Osteocyte (in vitro differentiated cells): ENCODE results near the gene LPAR5. TPM values are rescaled to one million over a fixed set of nuclear protein-coding genes. Genes with fewer than 3 reads are reported as not detected.
A peak's percentile ranks its signal among the peaks of the same experiment; 100 is the strongest.

Experiments used
- DNase-seq: peaks from one replicate; pipeline ENCODE4 v3.0.0; 2021; ENCODE audit warnings: mixed read lengths; ENCODE audit not compliant: unreplicated experiment; ENCODE audit errors: extremely low spot score
- H3K27ac Mint-ChIP-seq: one replicate; pipeline ENCODE4 v1.8.0; 2021; ENCODE audit warnings: mild to moderate bottlenecking, mixed read lengths; ENCODE audit not compliant: unreplicated experiment
- H3K27me3 Mint-ChIP-seq: one replicate; pipeline ENCODE4 v1.8.0; 2021; ENCODE audit warnings: mixed read lengths; ENCODE audit not compliant: unreplicated experiment
- H3K36me3 Mint-ChIP-seq: one replicate; pipeline ENCODE4 v1.8.0; 2021; ENCODE audit warnings: mixed read lengths; ENCODE audit not compliant: unreplicated experiment
- H3K4me1 Mint-ChIP-seq: one replicate; pipeline ENCODE4 v1.8.0; 2021; ENCODE audit warnings: mixed read lengths; ENCODE audit not compliant: unreplicated experiment
- H3K4me3 Mint-ChIP-seq: one replicate; pipeline ENCODE4 v1.8.0; 2021; ENCODE audit warnings: mild to moderate bottlenecking, moderate library complexity, mixed read lengths; ENCODE audit not compliant: unreplicated experiment
- H3K9me3 Mint-ChIP-seq: one replicate; pipeline ENCODE4 v1.8.0; 2021; ENCODE audit warnings: mixed read lengths; ENCODE audit not compliant: unreplicated experiment
- total RNA-seq: library from RNA; stranded (reverse); gene quantifications from 2 replicates; pipeline ENCODE4 v1.2.1, GENCODE V29; 2021
- TF ChIP-seq, protein P1 (sequence below): fragments of 200-600 bp; sonication (generic); IDR thresholded peaks from 2 replicates; pipeline ENCODE4 v1.5.0; 2021; ENCODE audit warnings: antibody characterized with exemption, mild to moderate bottlenecking, moderate library complexity

LPAR5 gene
- total RNA-seq, 1 donor from 2014 or later = 0.32 TPM

DNA sequence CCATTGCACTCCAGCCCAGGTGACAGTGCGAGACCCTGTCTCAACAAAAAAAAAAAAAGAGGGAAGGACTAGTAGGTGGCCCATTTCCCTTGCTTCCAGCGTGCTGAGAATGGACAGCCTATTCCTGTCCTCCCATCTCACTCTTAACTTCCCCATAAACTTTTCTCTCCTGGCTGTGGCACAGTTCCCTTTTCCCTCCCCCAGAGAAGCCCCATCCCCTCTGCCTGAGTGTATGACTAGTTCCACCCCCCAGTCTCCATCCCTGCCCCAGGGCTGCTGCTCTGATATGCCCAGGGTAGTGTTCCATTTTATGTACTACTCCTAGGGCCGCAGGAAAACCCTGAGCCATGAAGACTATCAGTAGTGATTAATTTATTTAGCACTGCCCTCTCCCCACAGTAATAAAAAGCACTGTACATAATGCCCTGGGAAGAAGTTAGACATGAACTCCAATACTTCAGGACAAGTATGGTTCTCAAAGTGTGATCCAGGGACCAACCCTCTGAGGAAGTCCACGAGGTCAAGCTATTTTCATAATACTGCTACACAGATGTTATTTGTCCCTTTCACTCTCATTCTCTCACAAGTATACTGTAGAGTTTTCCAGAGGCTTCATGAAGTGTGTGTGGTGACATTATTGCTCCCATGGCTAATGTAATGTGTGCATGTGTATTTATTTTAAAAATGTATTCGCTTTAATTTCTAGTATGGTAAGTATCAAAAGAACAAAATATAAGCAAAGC, 17.1 kb downstream of the LPAR5 start:
- Mint-ChIP-seq H3K27me3 (no peaks in the 10 kb centered on the region), H3K9me3 (no peaks in the 10 kb centered on the region), H3K36me3 (no peaks in the 10 kb centered on the region), H3K4me1 (peaks cover 11% of the 10 kb centered on the region), H3K4me3 (no peak overlapping the region), H3K27ac (no peak overlapping the region)
- no peak for DNase-seq
- TF ChIP-seq, protein P1, sequence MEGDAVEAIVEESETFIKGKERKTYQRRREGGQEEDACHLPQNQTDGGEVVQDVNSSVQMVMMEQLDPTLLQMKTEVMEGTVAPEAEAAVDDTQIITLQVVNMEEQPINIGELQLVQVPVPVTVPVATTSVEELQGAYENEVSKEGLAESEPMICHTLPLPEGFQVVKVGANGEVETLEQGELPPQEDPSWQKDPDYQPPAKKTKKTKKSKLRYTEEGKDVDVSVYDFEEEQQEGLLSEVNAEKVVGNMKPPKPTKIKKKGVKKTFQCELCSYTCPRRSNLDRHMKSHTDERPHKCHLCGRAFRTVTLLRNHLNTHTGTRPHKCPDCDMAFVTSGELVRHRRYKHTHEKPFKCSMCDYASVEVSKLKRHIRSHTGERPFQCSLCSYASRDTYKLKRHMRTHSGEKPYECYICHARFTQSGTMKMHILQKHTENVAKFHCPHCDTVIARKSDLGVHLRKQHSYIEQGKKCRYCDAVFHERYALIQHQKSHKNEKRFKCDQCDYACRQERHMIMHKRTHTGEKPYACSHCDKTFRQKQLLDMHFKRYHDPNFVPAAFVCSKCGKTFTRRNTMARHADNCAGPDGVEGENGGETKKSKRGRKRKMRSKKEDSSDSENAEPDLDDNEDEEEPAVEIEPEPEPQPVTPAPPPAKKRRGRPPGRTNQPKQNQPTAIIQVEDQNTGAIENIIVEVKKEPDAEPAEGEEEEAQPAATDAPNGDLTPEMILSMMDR = no peak

DNA sequence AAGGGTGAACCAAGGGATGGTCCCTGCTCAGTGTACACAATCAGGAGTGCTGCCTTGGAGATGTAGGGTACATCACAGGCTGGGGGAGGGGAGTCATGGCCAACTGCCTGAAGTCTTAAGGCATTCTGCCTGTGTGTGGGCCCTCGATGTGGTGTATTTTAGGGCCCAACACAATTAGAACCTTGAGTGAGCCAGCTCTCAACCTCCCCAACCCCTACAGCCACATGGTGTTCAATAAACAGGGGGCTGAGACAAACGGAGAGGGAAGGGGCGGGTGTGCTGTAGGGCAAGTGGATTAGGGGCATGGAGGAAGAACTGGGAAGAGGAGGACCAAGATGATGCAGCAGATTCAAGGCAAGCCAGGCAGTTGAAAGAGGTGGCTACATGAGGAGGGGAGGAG, 20.0 kb downstream of the LPAR5 start:
- TF ChIP-seq, protein P1 = no peak
- DNase-seq = no peak
- Mint-ChIP-seq H3K27me3 (no peaks in the 10 kb centered on the region), H3K36me3 (no peaks in the 10 kb centered on the region), H3K9me3 (no peaks in the 10 kb centered on the region), H3K27ac (peak overlapping the region; percentile 95), H3K4me1 (peaks cover 36% of the 10 kb centered on the region), H3K4me3 (no peak overlapping the region)

- Mint-ChIP-seq H3K9me3 (no peaks in the 10 kb centered on the region), H3K4me1 (peaks cover 36% of the 10 kb centered on the region), H3K4me3 (no peak overlapping the region), H3K36me3 (no peaks in the 10 kb centered on the region), H3K27me3 (no peaks in the 10 kb centered on the region), H3K27ac (peak overlapping the region; percentile 95)
- TF ChIP-seq, protein P1 = no peak
- DNase-seq = no peak
Observed at GRCh38 chr12:6614513-6615172, 21.1 kb downstream of the LPAR5 start.

GRCh38 chr12:6613776-6614512, 21.8 kb downstream of the LPAR5 start:
- H3K27me3 Mint-ChIP-seq = no peaks in the 10 kb centered on the region
- no peaks in the 10 kb centered on the region for H3K9me3 Mint-ChIP-seq
- H3K4me3 Mint-ChIP-seq = no peak overlapping the region

More at GRCh38 chr12:6613776-6614512, 21.8 kb downstream of the LPAR5 start:
- peaks cover 36% of the 10 kb centered on the region for H3K4me1 Mint-ChIP-seq
- no peaks in the 10 kb centered on the region for H3K36me3 Mint-ChIP-seq
- peak; percentile 96 for DNase-seq
- TF ChIP-seq, protein P1 = no peak
- H3K27ac Mint-ChIP-seq = peak overlapping the region; percentile 95
